PFSK-1 (cell line): ENCODE measurements around the gene SLC5A4.

Experiments
- POLR2AphosphoS5 ChIP-seq: IDR thresholded peaks from 2 replicates; pipeline ENCODE4 v1.6.1; 2012; ENCODE audit warnings: low read depth, mild to moderate bottlenecking, control low read depth, low read length, moderate library complexity
- REST ChIP-seq, 2 experiments: IDR thresholded peaks; 2 replicates each; pipeline versions ENCODE4 v1.6.1 to v1.8.0; 2011 to 2012; ENCODE audit warnings: low read depth in 2 of 2, low read length in 2 of 2, control low read depth in 1 of 2, inconsistent platforms in 1 of 2, mild to moderate bottlenecking in 1 of 2, moderate library complexity in 1 of 2; ENCODE audit not compliant: insufficient read depth in 1 of 2
- TAF1 ChIP-seq: IDR thresholded peaks from 2 replicates; pipeline ENCODE4 v1.6.1; 2012; ENCODE audit warnings: low read length, control low read depth, borderline replicate concordance; ENCODE audit not compliant: insufficient read depth

- TF ChIP-seq POLR2AphosphoS5, result no peak
- no peak for TF ChIP-seq REST (IDR thresholded peaks at IDR 0.05; ENCODE audit: insufficient read depth in 1 of 2, low read depth in 2 of 2, low read length in 2 of 2)
- TF ChIP-seq TAF1, result no peak
Observed at GRCh38 chr22:32200752-32201151, 54.4 kb downstream of the SLC5A4 start.
